GM12878 (cell line): ENCODE measurements around the gene GTF2B. TPM values are rescaled to one million over a fixed set of nuclear protein-coding genes. Genes with fewer than 3 reads are reported as not detected.
A peak's percentile ranks its signal among the peaks of the same experiment; 100 is the strongest.
"Not testable (repeated sequence)": the region's sequence is repeated elsewhere in the genome, so short reads cannot be mapped to it uniquely, and the experiment has no call there.

Experiments used
- ATAC-seq: fragments of 200-7000 bp; cut with Tn5 transposase; 3 replicates; pipeline ENCODE4 v1.9.1; 2020; ENCODE audit warnings: mild to moderate bottlenecking, moderate library complexity
- BruUV-seq: library from RNA; stranded (reverse); fragments of 400-500 nt; replicated peaks from 2 replicates; lab custom pipeline; 2021; lab: Mats Ljungman, UMichigan
- CTCF ChIA-PET: fragments of 300-600 bp; sonication (Branson Sonifier 250); formaldehyde crosslinking; extraction: SDS; loops from one replicate; lab custom pipeline; 2021; ENCODE audit warnings: inconsistent platforms; lab: Yijun Ruan, JAX
- POLR2A ChIA-PET: fragments of 350-600 bp; formaldehyde crosslinking; extraction: SDS; loops from one replicate; lab custom pipeline; 2021; ENCODE audit warnings: inconsistent platforms; lab: Charles Lee
- RAD21 ChIA-PET: fragments of 300-600 bp; sonication (Branson Sonifier 250); formaldehyde crosslinking; loops from one replicate; lab custom pipeline; 2023; ENCODE audit warnings: antibody characterized with exemption; ENCODE audit not compliant: unreplicated experiment; lab: Charles Lee
- SMC1A ChIA-PET: fragments of 300-600 bp; sonication (Branson Sonifier 250); formaldehyde crosslinking; loops from one replicate; lab custom pipeline; 2023; ENCODE audit not compliant: unreplicated experiment, uncharacterized antibody; lab: Charles Lee
- DNase-seq: peaks from one replicate; pipeline ENCODE4 v3.0.0-alpha.2; 2011; ENCODE audit warnings: low read depth, low spot score
- FAIRE-seq: peaks from 3 replicates; lab custom pipeline; 2011; peaks lifted over from hg19 to GRCh38; lab: Jason Lieb, UNC
- H2AFZ ChIP-seq: 2 replicates; pipeline ENCODE4 v1.6.0; 2011; ENCODE audit warnings: low read depth, low read length, control low read depth; ENCODE audit not compliant: control insufficient read depth
- H3K27ac ChIP-seq: 2 replicates; pipeline ENCODE4 v1.5.1; 2011; ENCODE audit warnings: control low read depth; ENCODE audit not compliant: control insufficient read depth, insufficient read depth
- H3K27me3 ChIP-seq, 2 experiments: replicated peaks in 1 of 2; 2 replicates each; pipeline versions ENCODE4 v1.6.0 to v1.6.1; 2011; ENCODE audit warnings: low read length in 1 of 2; ENCODE audit not compliant: control insufficient read depth in 2 of 2, insufficient read depth in 2 of 2
- H3K36me3 ChIP-seq, 2 experiments: 2 replicates each; pipeline ENCODE4 v1.5.1; 2011; ENCODE audit warnings: low read length in 1 of 2; ENCODE audit not compliant: control insufficient read depth in 2 of 2, insufficient read depth in 2 of 2
- H3K4me1 ChIP-seq: 2 replicates; pipeline ENCODE4 v1.6.1; 2011; ENCODE audit warnings: mild to moderate bottlenecking, low read length, moderate library complexity, mixed read lengths; ENCODE audit not compliant: control insufficient read depth, insufficient read depth
- H3K4me2 ChIP-seq: 2 replicates; pipeline ENCODE4 v1.6.0; 2011; ENCODE audit warnings: control low read depth; ENCODE audit not compliant: control insufficient read depth, insufficient read depth
- H3K4me3 ChIP-seq: fragments of 200-600 bp; sonication (generic); 2 replicates; pipeline ENCODE4 v1.5.1; 2016
- H3K79me2 ChIP-seq: 2 replicates; pipeline ENCODE4 v1.6.0; 2011; ENCODE audit warnings: low read length; ENCODE audit not compliant: control insufficient read depth, insufficient read depth
- H3K9ac ChIP-seq: 2 replicates; pipeline ENCODE4 v1.8.0; 2011; ENCODE audit warnings: low read length, control low read depth, mixed read lengths; ENCODE audit not compliant: control insufficient read depth, insufficient read depth
- H3K9me3 ChIP-seq: replicated peaks from 3 replicates; pipeline ENCODE4 v1.5.1; 2011; ENCODE audit warnings: mild to moderate bottlenecking, low read length; ENCODE audit not compliant: control insufficient read depth, insufficient read depth
- H4K20me1 ChIP-seq: 2 replicates; pipeline ENCODE4 v1.6.0; 2011; ENCODE audit not compliant: control insufficient read depth, insufficient read depth
- ASH2L ChIP-seq: fragments of 300-600, 200-600 bp; sonication (generic); IDR thresholded peaks from 2 replicates; pipeline ENCODE4 v1.6.1; 2017; ENCODE audit warnings: low read depth, mild to moderate bottlenecking, borderline replicate concordance
- CREB1 ChIP-seq: IDR thresholded peaks from 2 replicates; pipeline ENCODE4 v1.6.1; 2012; ENCODE audit warnings: low read depth, mild to moderate bottlenecking, inconsistent platforms
- HDAC6 ChIP-seq: fragments of 200-600 bp; sonication (generic); IDR thresholded peaks from one replicate; pipeline ENCODE4 v1.8.0; 2017; ENCODE audit warnings: antibody characterized with exemption; ENCODE audit not compliant: unreplicated experiment
- IKZF2 ChIP-seq, 2 experiments: fragments of 450-650 bp; IDR thresholded peaks; 2 replicates each; pipeline ENCODE4 v1.6.1; 2017; ENCODE audit warnings: mild to moderate bottlenecking in 2 of 2, moderate library complexity in 2 of 2
- MAX ChIP-seq: IDR thresholded peaks from 2 replicates; pipeline ENCODE4 v1.6.1; 2012; ENCODE audit warnings: low read depth, low read length, improper control_type of control experiment
- MYB ChIP-seq: fragments of 150-350 bp; IDR thresholded peaks from 2 replicates; pipeline ENCODE4 v1.6.1; 2014; ENCODE audit warnings: mild to moderate bottlenecking, low read depth, low read length, borderline replicate concordance
- NRF1 ChIP-seq: conservative IDR thresholded peaks from 2 replicates; pipeline ENCODE4 v1.6.1; 2011; ENCODE audit warnings: mild to moderate bottlenecking, low read depth, low read length, improper control_type of control experiment
- PKNOX1 ChIP-seq: fragments of 450-650 bp; IDR thresholded peaks from 2 replicates; pipeline ENCODE4 v1.6.1; 2016; ENCODE audit warnings: mild to moderate bottlenecking
- RBBP5 ChIP-seq: fragments of 200-600 bp; sonication (generic); conservative IDR thresholded peaks from 2 replicates; pipeline ENCODE4 v1.6.1; 2016
- WGBS: methylation state at CpG from one replicate; pipeline ENCODE4 v1.1.6; 2016; ENCODE audit warnings: low lambda C conversion rate; ENCODE audit not compliant: insufficient replicate concordance, insufficient coverage; ENCODE audit errors: missing lambda C conversion rate; 5-methylcytosine and 5-hydroxymethylcytosine counted together
- in situ Hi-C: fragments of 300-500 bp; cut with MboI; formaldehyde crosslinking; loops from 9 replicates; pipeline ENCODE4 v1.14.3; 2018; ENCODE audit warnings: mixed read lengths
- intact Hi-C: fragments of 100-400 bp; cut with micrococcal nuclease; formaldehyde crosslinking; loops from one replicate; pipeline ENCODE4 v1.14.2; 2022; ENCODE audit not compliant: unreplicated experiment
- polyA plus RNA-seq, 11 experiments: library from polyadenylated mRNA; depleted of rRNA in 4 of 11; unstranded in 6 of 11; stranded (reverse) in 5 of 11; fragments of >200 nt; fragmentation: Nextera tagmentation in 4 of 11; fragmentation: Illumina TruSeq in 1 of 11; extraction: Ambion mirVana in 4 of 11; extraction: Trizol in 1 of 11; gene quantifications; 1 replicate in 1 of 11; 2 replicates in 10 of 11; pipeline versions ENCODE4 v1.2.1 to v1.2.3, GENCODE V29; 2011 to 2016; ENCODE audit warnings: inconsistent platforms in 2 of 11, missing spikeins in 2 of 11, low read depth in 1 of 11
- total RNA-seq, 4 experiments: library from RNA; depleted of rRNA in 3 of 4; stranded (reverse); fragments of >200 nt in 3 of 4; fragmentation: Illumina TruSeq in 1 of 4; extraction: Trizol in 1 of 4; gene quantifications; 2 replicates each; pipeline versions ENCODE4 v1.2.1 to v1.2.3, GENCODE V29; 2013 to 2021
- TF ChIP-seq, protein P1 (sequence below): IDR thresholded peaks from 2 replicates; pipeline ENCODE4 v1.6.1; 2012; ENCODE audit warnings: mild to moderate bottlenecking, low read depth, low read length

Gene GTF2B
- total and polyA plus RNA-seq, 10 of the 15 experiments (the other 5 are each of a cell fraction or from before 2014, with no cell fraction given), result 27.9 to 79.7 (median 59.5) TPM

DNA sequence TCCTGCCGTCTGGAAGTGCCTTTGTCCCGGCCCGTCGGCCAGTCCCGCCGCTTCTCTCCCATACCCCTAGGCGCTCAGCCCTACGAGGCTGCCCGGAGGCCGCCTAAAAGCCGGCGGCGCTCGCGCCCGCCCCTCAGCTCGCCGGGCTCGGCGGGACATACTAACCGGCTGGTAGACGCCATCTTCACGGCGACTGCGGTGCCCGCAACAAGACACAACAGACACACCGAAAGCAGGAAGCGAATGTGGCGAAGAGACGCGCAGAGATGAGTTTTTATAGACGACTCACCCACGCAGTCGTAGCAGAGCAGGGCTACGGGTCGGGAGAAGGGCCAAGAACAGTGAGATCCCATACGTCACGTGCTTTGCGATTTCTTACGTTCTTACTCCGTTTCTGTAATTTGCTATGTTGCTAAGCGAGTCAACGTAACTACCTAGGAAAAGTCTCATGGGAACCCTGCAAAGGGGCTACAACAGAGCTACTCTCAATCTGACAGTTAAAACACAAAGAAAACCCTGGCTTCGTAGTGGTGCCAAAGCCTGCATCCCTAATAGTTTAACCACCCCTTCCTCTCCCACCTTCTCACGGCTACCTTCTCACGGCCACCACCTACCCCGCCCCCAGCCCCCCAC lies at the start of gene GTF2B (continued):
- TF ChIP-seq PKNOX1 (peak; percentile 41; the same call in 1 of the 2 replicates), HDAC6 (peak; percentile 95), NRF1 (peak; percentile 17; the same call in 1 of the 2 replicates), MYB (no peak), IKZF2 (IDR thresholded peaks at IDR 0.05) (peak; percentile 28 to 45; a peak in 1 of 4 replicates), RBBP5 (no peak), ASH2L (peak; percentile 66; the same call in 1 of the 2 replicates), MAX (peak; percentile 29), CREB1 (peak; percentile 98)
- TF ChIP-seq, protein P1, sequence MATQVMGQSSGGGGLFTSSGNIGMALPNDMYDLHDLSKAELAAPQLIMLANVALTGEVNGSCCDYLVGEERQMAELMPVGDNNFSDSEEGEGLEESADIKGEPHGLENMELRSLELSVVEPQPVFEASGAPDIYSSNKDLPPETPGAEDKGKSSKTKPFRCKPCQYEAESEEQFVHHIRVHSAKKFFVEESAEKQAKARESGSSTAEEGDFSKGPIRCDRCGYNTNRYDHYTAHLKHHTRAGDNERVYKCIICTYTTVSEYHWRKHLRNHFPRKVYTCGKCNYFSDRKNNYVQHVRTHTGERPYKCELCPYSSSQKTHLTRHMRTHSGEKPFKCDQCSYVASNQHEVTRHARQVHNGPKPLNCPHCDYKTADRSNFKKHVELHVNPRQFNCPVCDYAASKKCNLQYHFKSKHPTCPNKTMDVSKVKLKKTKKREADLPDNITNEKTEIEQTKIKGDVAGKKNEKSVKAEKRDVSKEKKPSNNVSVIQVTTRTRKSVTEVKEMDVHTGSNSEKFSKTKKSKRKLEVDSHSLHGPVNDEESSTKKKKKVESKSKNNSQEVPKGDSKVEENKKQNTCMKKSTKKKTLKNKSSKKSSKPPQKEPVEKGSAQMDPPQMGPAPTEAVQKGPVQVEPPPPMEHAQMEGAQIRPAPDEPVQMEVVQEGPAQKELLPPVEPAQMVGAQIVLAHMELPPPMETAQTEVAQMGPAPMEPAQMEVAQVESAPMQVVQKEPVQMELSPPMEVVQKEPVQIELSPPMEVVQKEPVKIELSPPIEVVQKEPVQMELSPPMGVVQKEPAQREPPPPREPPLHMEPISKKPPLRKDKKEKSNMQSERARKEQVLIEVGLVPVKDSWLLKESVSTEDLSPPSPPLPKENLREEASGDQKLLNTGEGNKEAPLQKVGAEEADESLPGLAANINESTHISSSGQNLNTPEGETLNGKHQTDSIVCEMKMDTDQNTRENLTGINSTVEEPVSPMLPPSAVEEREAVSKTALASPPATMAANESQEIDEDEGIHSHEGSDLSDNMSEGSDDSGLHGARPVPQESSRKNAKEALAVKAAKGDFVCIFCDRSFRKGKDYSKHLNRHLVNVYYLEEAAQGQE, result peak; percentile 63; the same call in 1 of the 2 replicates

- H3K27me3 ChIP-seq, H3K9ac ChIP-seq, H3K27ac ChIP-seq, H2AFZ ChIP-seq, RAD21 ChIA-PET, H4K20me1 ChIP-seq, H3K4me3 ChIP-seq, CTCF ChIA-PET, POLR2A ChIA-PET, BruUV-seq, DNase-seq, H3K4me1 ChIP-seq, in situ Hi-C loops, SMC1A ChIA-PET, ATAC-seq, H3K4me2 ChIP-seq, H3K9me3 ChIP-seq, FAIRE-seq, H3K79me2 ChIP-seq: not testable (repeated sequence)
- intact Hi-C loops, result loop anchor here (10.0 kb wide), 1 partner anchor 516 kb away; no protein-coding TSS in a partner anchor
- peaks cover 7 to 19% of the 10 kb centered on the region in 2 experiments for H3K36me3 ChIP-seq
- 100% methylated on average over 1 of the region's 1 CpG for WGBS
Measured at GRCh38 chr1:88938528-88938927, 47.2 kb upstream of the GTF2B start.
